PC-9 (cell line): ENCODE measurements around the gene RAB35. TPM values are rescaled to one million over a fixed set of nuclear protein-coding genes. Genes with fewer than 3 reads are reported as not detected.

Source experiments
- BruUV-seq: library from RNA; stranded (reverse); fragments of 400-500 nt; replicated peaks from 2 replicates; lab custom pipeline; 2021; lab: Mats Ljungman, UMichigan
- CTCF ChIA-PET: fragments of 300-600 bp; sonication (Branson Sonifier 250); formaldehyde crosslinking; loops from one replicate; lab custom pipeline; 2022; ENCODE audit warnings: antibody characterized with exemption; lab: Charles Lee
- POLR2A ChIA-PET: fragments of 300-600 bp; sonication (Branson Sonifier 250); formaldehyde crosslinking; loops from one replicate; lab custom pipeline; 2022; ENCODE audit warnings: antibody characterized with exemption; ENCODE audit not compliant: unreplicated experiment; lab: Charles Lee
- DNase-seq, 2 experiments: peaks; one replicate each; pipeline versions ENCODE4 v3.0.0 to v3.0.0-alpha.2; 2015 to 2022; ENCODE audit warnings: mixed read lengths in 1 of 2
- H2AFZ ChIP-seq: fragments of 200-600 bp; sonication (generic); 2 replicates; pipeline ENCODE4 v1.8.1; 2017; ENCODE audit warnings: antibody characterized with exemption
- H3F3A ChIP-seq: fragments of 200-600 bp; sonication (generic); 2 replicates; pipeline ENCODE4 v1.8.1; 2017; ENCODE audit warnings: antibody characterized with exemption, mild to moderate bottlenecking, low read depth; ENCODE audit not compliant: insufficient read depth
- H3K27ac ChIP-seq: fragments of 200-600 bp; sonication (generic); 2 replicates; pipeline ENCODE4 v1.6.1; 2016; ENCODE audit warnings: mixed run types
- H3K27me3 ChIP-seq: fragments of 200-600 bp; sonication (generic); 2 replicates; pipeline ENCODE4 v1.6.1; 2016; ENCODE audit warnings: low read depth, mixed run types; ENCODE audit not compliant: insufficient read depth
- H3K36me3 ChIP-seq: fragments of 200-600 bp; sonication (generic); 2 replicates; pipeline ENCODE4 v1.6.1; 2016; ENCODE audit warnings: low read depth, mixed run types
- H3K4me1 ChIP-seq: fragments of 200-600 bp; sonication (generic); replicated peaks from 2 replicates; pipeline ENCODE4 v1.6.1; 2016; ENCODE audit warnings: mixed run types; ENCODE audit not compliant: insufficient read depth
- H3K4me2 ChIP-seq: fragments of 200-600 bp; sonication (generic); 2 replicates; pipeline ENCODE4 v1.6.1; 2017; ENCODE audit warnings: mixed run types
- H3K4me3 ChIP-seq: fragments of 200-600 bp; sonication (generic); 2 replicates; pipeline ENCODE4 v1.6.1; 2016; ENCODE audit warnings: mixed run types
- H3K79me2 ChIP-seq: fragments of 200-600 bp; sonication (generic); 2 replicates; pipeline ENCODE4 v1.6.1; 2017; ENCODE audit warnings: low read depth, mixed run types
- H3K9me2 ChIP-seq: fragments of 200-600 bp; sonication (generic); 2 replicates; pipeline ENCODE4 v1.8.1; 2017; ENCODE audit warnings: mild to moderate bottlenecking; ENCODE audit not compliant: insufficient read depth
- H3K9me3 ChIP-seq: fragments of 200-600 bp; sonication (generic); 2 replicates; pipeline ENCODE4 v1.8.1; 2016; ENCODE audit warnings: low read depth; ENCODE audit not compliant: insufficient read depth
- H4K20me1 ChIP-seq: fragments of 200-600 bp; sonication (generic); 2 replicates; pipeline ENCODE4 v1.8.1; 2017; ENCODE audit not compliant: insufficient read depth
- CTCF ChIP-seq: fragments of 200-600 bp; sonication (generic); conservative IDR thresholded peaks from 2 replicates; pipeline ENCODE4 v1.6.1; 2017; ENCODE audit warnings: mixed run types, antibody characterized with exemption, mild to moderate bottlenecking, moderate library complexity
- EZH2 ChIP-seq: fragments of 200-600 bp; sonication (generic); IDR thresholded peaks from 2 replicates; pipeline ENCODE4 v1.8.0; 2017; ENCODE audit warnings: antibody characterized with exemption, low read depth
- intact Hi-C: fragments of 100-400 bp; cut with micrococcal nuclease; formaldehyde crosslinking; loops from one replicate; pipeline ENCODE4 v1.10.0; 2022; ENCODE audit not compliant: unreplicated experiment
- total RNA-seq: library from RNA; stranded (reverse); gene quantifications from 2 replicates; pipeline ENCODE4 v1.2.3, GENCODE V29; 2021

The RAB35 gene
- total RNA-seq, 1 experiment from 2014 or later: 52.0 TPM

DNA sequence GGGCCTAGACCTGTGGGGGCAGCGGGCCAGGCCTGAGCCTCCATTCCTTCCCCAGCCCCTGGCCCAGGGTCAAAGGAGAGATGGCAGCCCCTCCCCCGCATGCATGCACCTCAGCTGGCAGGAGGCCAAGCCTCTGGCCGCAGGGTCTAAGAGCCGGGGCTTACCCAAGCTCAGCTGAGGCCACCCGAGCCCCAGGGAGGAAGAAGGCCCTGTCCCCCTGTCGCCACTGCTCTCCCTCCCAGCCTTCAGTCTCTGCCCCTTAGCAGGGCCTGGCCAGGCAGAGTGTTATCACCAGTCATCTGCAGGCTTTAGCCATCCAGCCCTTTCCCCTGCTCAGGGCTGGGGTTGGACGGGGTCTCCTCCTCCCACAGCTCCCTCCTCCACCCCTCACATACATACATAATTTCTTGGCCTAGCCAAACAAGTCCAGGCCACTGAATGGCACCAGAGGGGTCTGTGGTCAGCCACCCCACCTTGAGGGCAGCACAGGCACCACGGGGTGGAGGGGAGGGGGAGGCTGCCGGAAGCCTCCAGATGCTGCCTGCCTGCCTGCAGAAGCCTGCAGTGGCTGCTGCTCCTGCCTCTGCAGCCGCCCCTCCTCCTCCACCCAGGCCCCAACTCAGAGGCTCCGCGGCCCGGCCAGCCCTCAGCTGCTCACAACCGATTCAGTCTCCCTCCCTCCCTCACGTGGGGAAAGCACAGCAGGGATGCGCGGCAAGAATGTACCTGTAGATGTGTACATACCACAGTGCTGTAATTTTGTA lies 22.8 kb downstream of the RAB35 start:
- Histone ChIP-seq H3K27ac (no peak overlapping the region), H3F3A (no peaks in the 10 kb centered on the region), H3K4me2 (no peak overlapping the region), H3K9me2 (no peaks in the 10 kb centered on the region), H3K9me3 (no peaks in the 10 kb centered on the region), H3K36me3 (no peaks in the 10 kb centered on the region), H2AFZ (no peak overlapping the region), H3K4me1 (no peaks in the 10 kb centered on the region), H3K27me3 (no peaks in the 10 kb centered on the region), H3K4me3 (no peak overlapping the region), H3K79me2 (no peaks in the 10 kb centered on the region), H4K20me1 (no peaks in the 10 kb centered on the region)
- TF ChIP-seq EZH2: no peak
- no peak for TF ChIP-seq CTCF
- BruUV-seq: no TSS peak
- ChIA-PET POLR2A (no interaction called here), CTCF (no interaction called here)
- DNase-seq: no peak
- intact Hi-C loops: no loop called here

- POLR2A ChIA-PET: no interaction called here
- no peak overlapping the region for H3K27ac ChIP-seq
Measured at GRCh38 chr12:120093336-120093591, 23.3 kb downstream of the RAB35 start.

DNA sequence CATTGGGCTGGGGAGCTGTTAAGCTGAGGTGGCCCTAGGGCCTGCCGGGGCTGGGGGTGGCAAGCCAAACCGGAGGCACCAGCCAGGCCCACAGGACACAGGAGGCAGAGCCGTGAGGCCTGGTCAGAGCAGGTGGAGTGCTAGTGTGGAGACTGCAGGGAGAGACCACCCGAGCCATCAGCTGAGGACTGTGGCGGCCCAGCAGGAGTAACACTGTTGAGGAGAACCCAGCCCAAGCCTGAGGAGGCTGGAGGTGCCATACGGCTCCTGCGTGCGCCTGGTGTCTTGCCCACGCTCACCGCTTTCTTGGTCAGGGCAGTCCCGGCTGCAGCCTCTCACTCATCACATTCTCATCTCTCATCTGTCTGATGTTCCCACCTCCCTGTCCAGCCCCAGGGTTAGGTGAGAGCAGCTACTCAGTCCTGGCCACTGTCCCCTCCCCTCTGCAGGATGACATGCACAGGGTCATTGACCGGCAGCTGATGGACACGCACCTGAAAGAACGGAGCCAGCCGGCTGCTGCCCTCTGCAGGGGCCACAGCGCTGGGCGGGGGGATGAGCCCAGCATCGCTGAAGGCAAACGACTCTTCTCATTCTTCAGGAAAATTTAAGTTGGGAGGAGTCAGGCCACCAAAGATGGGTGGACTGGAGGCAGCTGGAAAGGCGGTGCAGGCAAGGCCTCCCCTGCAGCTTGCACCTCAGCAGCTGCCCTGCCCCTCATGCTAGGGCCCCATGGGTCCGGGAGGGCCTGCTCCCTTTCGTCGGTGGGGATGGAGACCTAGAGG lies 23.8 kb downstream of the RAB35 start:
- no TSS peak for BruUV-seq
- Histone ChIP-seq H3K79me2 (no peaks in the 10 kb centered on the region), H4K20me1 (no peaks in the 10 kb centered on the region), H3K9me2 (no peaks in the 10 kb centered on the region), H3F3A (peaks cover 3% of the 10 kb centered on the region; the same call in 1 of the 2 replicates), H3K9me3 (no peaks in the 10 kb centered on the region), H3K4me2 (no peak overlapping the region), H3K4me1 (peaks cover 4% of the 10 kb centered on the region), H3K27me3 (no peaks in the 10 kb centered on the region), H3K36me3 (no peaks in the 10 kb centered on the region), H2AFZ (no peak overlapping the region), H3K4me3 (no peak overlapping the region), H3K27ac (no peak overlapping the region)
- CTCF ChIA-PET: no interaction called here
- POLR2A ChIA-PET: no interaction called here
- intact Hi-C loops: no loop called here
- no peak for DNase-seq
- TF ChIP-seq CTCF (no peak), EZH2 (no peak)

More at GRCh38 chr12:120093336-120093591, 23.3 kb downstream of the RAB35 start:
- Histone ChIP-seq H3F3A (no peaks in the 10 kb centered on the region), H3K9me2 (no peaks in the 10 kb centered on the region), H3K4me2 (no peak overlapping the region), H4K20me1 (no peaks in the 10 kb centered on the region), H3K27me3 (no peaks in the 10 kb centered on the region), H3K4me1 (no peaks in the 10 kb centered on the region), H3K9me3 (no peaks in the 10 kb centered on the region), H3K36me3 (no peaks in the 10 kb centered on the region), H2AFZ (no peak overlapping the region), H3K79me2 (no peaks in the 10 kb centered on the region), H3K4me3 (no peak overlapping the region)
- intact Hi-C loops: no loop called here
- DNase-seq: no peak
- TF ChIP-seq EZH2: no peak
- no peak for TF ChIP-seq CTCF
- BruUV-seq: no TSS peak
- CTCF ChIA-PET: no interaction called here
